NCI-H82 treated with DMSO at 0.1 percent for 48 hours (cell line): ENCODE measurements around the gene CCDC191.

Experiments used
- DNase-seq: peaks from one replicate; lab custom pipeline; 2025; ENCODE audit not compliant: unreplicated experiment; lab: John Stamatoyannopoulos, UW

Gene CCDC191, protein sequence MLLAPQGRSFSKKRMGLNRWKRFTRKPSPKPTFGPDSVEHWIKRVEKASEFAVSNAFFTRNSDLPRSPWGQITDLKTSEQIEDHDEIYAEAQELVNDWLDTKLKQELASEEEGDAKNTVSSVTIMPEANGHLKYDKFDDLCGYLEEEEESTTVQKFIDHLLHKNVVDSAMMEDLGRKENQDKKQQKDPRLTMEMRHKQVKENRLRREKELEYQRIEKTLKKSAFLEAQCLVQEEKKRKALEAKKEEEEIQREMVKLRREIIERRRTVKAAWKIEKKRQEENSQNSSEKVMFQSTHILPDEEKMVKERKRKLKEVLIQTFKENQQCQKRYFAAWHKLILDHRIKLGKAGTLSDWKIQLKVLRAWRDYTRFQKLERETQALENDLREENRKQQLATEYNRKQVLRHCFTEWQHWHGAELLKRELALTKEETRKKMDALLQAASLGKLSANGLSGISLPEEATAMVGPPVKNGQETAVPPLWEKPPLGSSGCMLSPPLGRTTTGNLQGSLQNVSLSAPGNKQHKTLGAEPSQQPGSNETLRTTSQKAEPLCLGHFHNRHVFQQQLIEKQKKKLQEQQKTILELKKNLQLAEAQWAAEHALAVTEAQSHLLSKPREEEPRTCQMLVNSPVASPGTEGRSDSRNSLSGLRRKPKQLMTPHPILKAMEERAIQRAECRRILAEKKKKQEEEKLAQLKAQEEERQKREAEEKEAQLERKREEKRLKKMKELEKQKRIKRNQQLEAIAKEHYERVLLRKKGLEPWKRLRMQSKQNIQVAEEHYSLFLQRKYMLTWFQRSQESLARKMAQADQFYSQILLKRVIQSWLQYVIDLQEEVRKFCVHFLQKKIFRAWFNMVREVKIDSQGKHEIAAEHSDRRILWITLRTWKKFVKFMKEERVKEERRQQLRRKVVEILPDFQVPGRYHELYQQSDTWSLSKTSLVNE

DNA sequence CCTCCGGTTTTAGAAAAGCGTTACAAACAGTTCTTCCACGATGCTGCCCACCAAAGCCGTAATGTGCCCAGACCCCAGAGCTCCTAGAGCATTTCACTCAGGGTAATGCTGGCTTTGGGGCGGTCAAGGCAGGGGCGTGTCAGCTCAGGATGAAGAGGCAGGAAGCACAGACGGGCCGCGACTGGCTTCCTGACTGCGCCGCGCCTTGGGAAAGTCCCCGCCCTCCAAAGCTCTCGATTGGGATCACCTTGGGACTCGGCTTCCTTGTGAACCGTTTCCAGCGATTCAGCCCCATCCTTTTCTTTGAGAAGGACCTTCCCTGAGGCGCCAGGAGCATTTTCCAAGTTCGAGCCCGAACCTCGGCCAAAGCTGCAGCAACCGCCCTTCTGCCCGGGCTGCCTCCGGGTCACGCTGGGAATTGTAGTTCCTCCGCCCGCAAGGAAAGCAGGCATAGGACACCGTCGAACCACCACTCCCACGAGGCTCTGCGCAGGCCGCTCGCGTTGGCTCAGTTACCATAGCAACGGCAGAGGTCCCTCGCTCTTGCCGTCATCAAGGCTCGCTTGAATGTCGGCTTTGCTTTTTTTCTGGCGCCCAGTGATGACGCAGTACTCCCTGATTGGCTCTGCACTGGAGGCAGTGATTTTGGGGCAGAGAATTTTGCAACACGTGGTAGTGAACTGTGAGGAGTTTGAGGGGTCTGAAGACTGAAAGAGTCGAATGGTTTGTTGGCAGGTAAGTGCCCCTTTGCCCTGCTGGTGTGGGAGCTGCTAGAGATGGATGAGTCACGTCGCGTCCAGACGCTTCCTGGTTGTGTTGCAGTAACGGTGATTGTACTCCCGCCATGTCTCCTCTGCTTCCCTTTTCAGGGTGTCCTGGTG is at the start of gene CCDC191, which contains the start of gene QTRT2:
Gene CCDC191 (minus strand): TSS at position 397 of the 881 bp plus-strand sequence. CDS start 60 bp downstream, at position 337.
Gene QTRT2 (plus strand): TSS at position 608 of the 881 bp plus-strand sequence. CDS start 8,521 bp downstream, outside the sequence.
- DNase-seq = peak; percentile 99

DNA sequence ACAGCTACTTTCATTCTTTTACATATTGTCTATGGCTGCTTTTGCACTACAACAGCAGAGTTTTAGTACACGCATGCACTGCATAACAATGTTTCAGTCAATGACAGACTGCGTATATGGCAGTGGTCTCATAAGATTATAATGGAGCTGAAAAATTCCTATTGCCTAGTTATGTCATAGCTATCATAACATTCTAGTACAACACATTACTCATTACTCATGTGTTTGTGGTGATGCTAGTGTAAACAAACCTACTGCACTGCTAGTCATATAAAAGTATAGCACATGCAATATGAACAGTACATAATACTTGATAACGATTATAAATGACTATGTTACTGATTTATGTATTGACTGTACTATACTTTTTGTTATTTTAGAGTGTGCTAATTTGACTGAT is 48.1 kb upstream of the CCDC191 start:
- DNase-seq = no peak

DNA sequence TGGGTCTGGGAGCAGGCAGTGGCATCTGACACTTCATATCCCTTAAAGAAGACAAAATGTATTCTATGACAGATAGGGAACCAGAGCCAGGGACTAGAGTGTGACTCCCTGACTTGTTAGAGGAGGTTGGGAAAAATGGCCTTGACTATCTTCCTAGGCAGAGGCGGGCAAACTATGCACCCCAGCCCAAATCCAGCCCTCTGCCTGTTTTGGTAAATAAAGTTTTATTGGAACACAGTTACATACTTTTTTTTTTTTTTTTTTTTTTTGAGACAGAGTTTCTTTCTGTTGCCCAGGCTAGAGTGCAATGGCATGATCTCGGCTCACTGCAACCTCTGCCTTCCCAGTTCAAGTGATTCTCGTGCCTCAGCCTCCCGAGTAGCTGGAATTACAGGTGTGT is 47.5 kb upstream of the CCDC191 start:
- DNase-seq = no peak

DNA sequence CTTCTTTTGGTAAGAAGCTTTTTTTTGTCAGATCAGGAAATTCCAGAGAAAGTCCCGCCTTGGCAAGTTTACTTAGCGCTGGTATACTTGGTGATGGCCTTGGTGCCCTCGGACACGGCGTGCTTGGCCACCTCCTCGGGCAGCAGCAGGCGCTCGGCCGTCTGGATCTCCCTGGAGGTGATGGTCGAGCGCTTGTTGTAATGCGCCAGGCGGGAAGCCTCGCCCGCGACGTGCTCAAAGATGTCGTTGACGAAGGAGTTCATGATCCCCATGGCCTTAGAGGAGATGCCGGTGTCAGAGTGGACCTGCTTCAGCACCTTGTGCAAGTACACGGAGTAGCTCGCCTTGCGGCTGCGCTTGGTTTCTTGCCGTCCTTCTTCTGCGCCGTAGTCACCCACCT is 46.9 kb upstream of the CCDC191 start:
- no peak for DNase-seq

DNA sequence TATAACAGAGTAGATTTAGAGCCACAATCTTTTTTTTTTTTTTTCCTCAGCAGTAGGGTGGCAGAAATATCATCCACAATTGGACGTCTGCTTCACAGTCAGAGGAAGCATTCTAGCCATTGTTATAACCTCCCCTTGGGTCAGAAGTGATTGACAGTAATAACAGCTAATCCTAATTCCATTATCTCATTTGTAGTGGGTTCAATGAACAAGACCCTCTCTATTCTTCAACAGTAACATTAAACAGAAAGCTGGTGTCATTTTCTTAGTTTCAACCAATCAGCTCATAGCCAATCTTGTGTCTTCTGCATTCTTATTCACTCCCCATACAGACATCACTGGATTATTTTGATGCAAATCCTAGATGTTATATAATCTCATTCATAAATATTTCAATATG is 44.8 kb upstream of the CCDC191 start:
- DNase-seq = peak; percentile 24

DNA sequence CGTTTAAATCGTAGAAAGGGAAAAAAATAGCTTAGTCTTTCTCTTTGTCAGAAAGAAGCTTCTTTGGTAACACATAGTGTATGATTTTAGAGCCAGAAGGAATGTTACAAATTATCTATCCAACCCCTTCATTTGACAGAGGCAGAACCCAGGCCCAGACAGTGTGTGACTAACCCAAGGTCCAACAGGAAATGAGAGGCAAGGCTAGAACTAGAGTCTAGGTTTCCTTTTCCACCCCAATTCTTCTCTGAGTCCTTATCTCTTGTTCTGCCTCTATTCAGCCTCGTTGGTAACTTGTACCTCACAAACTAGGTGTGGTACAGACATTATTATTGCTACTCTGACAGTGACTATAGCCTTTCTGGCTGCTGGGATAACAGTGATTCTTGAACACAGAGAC is 39.5 kb upstream of the CCDC191 start:
- no peak for DNase-seq

DNA sequence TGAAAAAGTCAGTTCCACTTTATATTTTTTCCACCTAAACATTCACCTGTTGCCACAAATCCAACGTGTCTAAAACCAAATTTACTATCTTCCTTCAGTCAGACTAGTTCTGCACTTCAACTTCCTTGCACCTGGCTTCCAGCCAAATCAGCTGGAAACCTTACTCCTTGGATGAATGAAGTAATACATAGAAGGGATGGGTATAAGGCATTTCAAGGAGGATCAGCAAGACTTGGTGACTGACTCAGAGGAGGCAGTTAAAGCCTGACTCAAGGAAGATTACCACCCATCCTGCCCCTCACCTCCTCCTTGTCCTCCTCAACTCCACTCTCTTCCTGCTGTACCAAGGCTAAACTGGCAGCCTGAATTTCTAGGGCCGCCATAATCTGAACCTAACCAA is 37.3 kb upstream of the CCDC191 start:
- no peak for DNase-seq

DNA sequence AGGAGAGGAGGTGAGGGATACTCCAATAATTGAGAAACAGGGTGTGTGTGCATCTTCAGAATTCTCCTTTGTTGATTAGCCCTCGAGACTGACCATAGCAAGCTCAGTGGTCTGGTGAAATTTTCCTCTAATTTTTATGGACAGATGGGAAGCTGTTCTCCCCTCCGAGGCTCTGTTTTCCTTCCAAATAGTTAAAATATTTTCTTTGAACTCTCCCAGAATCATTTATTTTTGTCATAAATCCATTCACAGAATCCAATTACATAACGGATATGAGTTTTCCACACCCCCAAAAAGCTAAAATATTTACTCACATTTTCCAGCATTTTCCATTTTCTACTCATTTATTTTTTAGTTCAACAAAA is 36.7 kb upstream of the CCDC191 start:
- DNase-seq = no peak

DNA sequence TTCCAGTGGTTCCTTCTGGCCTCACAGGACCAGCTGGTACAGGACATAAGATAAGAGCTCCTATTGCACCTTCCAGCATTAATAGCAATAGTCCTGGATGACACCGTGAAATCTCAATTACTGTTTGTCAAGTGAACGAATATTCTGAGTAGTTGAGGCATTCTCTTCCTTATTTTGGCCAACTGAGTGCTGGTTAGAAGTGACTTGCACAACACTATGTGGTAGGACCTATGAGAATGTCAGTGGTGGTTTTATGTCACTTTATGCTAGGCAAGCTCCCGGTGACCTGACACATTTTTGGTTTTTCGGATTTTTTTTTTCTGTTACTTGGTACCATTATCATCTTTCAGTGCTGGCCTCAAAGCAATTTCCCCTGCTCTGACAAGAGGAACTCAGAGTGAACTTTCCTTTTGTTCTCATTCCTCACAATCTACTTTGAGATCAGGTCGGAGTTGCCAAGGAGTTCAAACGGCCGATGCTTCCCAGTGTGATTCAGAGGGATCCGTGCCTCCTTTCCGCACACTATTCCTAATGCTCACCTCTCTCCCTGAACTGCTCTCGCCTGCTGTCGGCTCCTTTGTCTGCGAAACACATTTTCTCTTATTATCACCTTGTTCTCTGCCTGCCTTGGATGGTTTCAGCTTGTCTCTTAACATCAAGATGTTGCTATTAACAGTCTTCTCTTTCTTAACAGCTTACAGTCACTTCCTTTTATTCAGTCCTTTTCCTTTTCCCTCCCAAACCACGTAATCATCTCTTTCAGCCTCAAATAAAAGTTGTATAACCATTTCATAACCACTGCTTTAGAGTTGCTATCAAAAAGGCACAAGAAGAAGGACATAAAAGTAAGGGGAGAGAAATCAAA is 36.1 kb upstream of the CCDC191 start:
- no peak for DNase-seq

DNA sequence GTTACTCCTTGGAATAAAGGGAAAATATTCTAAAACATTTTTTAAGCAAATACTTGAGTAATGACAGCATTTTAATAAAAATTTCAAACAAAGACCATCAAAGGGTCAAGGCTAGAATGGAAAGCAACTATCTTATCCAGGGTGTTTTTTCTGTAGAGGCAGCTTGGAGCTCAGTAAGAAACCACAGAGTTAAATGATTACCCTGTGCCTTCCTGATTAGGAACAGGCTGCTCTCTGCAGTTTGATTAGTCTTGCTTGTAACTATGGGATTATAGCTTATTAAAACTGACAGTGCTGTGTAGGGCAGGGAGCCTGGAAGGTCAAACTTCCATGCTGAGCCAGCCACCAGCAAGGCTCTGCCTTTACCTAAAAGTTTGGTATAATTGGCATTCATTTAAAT is 33.3 kb upstream of the CCDC191 start:
- DNase-seq = peak; percentile 54

DNA sequence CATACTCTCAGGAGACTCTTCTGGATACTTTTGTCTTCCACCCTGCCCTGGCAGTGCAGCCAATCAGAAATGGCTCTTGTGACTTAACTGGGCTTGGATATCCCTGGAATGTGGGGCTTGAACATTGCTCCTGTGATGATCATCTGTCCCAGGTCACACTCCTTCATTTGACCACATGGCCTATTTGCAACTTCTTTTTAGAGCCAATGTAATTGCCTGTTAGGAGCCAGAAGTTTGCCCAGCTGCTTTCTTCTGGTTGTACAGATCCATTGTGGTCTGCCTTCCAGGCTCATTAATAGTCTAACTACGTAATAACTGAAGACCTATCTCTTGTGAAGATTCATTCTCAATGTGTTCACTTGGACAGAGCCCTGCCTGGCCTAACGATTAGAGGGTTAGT is 30.0 kb upstream of the CCDC191 start:
- no peak for DNase-seq

DNA sequence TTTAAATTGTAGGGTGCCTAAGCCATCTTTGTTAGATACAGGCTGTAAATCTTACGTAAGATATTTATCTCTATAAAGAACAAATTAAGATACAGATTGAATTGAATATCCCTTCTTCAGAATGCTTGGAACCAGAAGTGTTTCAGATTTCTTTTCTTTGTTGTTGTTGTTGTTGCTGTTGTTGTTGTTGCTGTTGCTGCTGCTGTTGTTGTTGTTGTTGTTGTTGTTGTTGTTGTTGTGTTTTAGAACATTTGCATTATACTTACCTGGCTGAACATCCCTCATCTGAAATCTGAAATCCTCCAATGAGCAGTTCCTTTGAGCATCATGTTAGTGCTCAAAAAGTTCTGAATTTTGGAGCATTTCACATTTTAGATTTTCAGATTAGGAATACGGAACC is 26.8 kb upstream of the CCDC191 start:
- DNase-seq = no peak

DNA sequence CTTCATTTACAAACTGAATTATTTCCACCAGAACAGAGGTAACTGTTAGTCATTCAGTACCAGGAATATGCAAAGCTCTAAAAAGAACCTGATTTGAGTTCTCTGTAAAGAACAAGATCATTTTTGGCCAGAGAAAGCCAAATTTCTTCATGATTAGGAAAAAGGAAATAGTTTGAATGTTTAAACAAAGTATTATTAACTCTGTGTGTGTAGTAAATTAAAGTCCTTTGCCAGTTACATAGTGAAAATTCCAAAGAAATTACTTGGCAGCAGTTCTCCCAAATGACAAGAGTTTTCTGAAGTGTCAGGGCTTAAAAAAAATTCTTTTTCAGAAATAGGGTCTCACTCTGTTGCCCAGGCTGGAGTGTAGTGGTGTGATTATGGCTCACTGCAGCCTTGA is 24.7 kb upstream of the CCDC191 start:
- DNase-seq = no peak

DNA sequence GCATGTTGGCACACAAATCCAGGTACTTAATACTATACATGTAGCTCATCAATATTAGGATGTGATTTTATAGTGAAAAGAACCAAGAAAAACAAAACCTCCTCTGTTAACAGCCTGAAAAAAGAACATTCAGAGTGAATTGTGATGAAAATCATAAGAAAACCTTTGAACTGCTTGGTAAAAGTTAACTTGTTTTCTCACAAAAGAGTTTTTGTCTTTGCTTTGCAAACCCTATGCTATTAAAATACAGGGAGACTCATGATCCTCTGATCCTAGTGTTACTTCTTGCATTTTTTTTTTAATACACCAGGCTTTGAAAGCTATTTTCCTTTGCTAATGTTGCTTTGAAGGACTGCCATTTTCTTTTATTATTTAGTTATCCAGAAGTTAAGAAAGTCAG is 23.9 kb upstream of the CCDC191 start:
- DNase-seq = no peak

DNA sequence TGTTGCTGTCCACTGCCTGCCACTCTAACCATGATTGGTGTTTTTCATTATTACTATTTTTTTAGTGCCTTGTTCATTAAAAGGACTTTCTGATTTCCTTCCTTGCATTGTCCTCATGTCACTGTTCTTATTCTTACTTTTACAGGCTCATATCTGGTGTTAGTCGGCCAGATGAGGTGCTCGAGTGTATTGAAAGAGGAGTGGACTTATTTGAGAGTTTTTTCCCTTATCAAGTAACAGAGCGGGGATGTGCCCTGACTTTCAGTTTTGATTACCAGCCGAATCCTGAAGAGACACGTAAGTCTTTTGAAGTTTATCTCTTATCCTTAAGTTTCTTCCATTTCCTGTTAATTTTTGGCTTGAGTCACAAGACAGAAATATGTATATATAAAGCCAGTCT is 23.4 kb upstream of the CCDC191 start:
- no peak for DNase-seq

DNA sequence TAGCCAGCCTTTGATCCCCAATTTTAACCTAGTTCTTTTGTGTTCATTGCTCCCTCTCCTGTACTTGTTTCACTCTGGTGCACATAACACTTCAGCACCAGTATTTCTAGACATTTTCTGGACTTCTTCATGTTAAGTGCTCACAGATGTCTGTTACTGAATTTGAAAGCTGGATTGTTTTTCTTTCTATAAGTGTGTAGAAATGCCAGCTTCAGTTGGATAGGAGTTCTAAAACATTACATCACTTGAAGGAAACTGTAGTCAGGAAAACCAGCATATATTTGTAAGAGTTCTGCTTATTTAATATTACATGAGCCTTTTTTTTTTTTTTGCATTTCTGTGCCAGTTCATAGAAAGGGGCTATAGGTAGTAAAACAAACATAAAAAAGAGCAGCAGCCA is 21.8 kb upstream of the CCDC191 start:
- DNase-seq = no peak

DNA sequence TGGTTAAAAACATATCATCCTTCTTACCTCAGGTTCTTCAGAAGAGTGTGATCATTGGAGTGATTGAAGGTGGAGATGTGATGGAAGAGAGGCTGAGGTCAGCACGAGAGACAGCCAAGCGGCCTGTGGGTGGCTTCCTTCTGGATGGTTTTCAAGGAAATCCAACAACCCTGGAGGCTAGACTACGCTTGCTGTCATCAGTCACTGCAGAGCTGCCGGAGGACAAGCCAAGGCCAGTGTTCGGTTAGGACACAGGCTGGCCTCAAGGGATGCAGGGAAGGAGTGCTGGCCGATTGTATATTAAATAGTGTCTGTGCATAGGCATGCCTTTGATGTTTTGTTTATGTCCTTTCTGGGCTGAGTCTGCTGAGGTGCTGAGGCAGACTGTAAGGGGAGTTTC is 20.4 kb upstream of the CCDC191 start:
- no peak for DNase-seq

DNA sequence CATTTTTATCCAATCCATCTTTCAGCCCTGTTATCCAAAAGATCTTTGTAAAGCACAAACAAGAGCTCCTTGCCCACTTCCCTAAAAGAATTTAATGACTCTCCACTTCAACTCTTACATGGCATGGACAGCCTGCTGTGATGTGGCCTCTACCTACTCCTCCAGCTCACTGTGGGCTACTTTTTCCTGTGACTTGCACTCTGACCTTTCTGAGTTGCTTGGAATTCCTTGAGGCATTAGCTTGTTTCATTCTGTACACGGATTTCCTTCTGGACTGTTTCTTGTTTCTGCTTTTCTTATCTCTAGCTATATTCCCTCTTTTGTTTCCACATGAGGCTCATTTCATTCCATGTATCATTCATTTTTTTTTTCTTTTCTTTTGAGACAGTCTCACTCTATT is 15.5 kb upstream of the CCDC191 start:
- DNase-seq = no peak

DNA sequence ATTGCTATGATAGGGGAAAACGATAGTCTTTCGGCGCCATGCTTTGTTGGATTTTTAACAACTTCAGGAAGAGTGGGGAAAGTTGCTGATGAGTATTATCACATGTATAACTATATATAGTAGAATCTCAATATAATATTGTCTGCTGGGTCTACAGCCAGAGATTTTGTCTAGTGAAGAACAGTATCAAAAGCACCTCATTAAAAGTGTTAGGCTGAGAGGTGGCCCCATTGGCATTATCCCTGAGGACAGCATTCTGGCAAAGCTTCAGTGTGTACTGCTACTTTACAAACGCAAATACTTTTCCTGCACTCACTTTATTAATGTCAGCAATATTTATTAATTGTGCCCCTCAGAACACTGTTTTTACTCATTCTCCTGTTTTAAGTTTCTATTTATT is 12.0 kb upstream of the CCDC191 start:
- no peak for DNase-seq

DNA sequence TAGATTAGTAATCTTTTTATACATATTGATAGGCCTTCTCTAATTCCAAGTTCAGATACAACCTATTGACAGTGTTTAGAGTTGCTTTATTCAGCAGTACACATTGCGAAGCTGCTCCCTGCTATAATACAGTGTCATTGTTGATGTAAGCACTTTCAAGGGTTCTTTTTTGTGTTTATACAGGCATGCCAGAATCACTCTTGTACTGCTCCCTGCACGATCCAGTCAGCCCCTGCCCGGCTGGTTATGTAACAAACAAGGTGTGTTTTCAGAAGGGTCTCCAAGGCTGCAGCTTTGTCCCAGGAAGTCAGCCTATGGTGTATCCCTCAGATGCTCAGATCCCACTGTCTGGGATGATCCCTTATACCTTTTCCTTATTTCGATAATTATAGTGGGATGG is 11.5 kb upstream of the CCDC191 start:
- no peak for DNase-seq
